ENCODE results near the gene MTTP. TPM values are rescaled to one million over a fixed set of nuclear protein-coding genes. Genes with fewer than 3 reads are reported as not detected.

The MTTP gene
- total and polyA plus RNA-seq, 2 experiments from 2014 or later, result 0.08 to 0.14 TPM

- no peaks in the 10 kb centered on the region for H3F3A ChIP-seq (replicated peaks; ENCODE audit: low read depth)
- TF ChIP-seq CTCF (conservative IDR thresholded peaks at IDR 0.05; ENCODE audit: low read depth in 2 of 2) (no peak), ZNF331 (CRISPR knock-in tag; IDR thresholded peaks at IDR 0.05; ENCODE audit: low read depth) (no peak)
- DNase-seq (ENCODE audit: low spot score) (no peak), ATAC-seq (no peak)
- Mint-ChIP-seq H3K4me3 (no peak overlapping the region), H3K27ac (no peak overlapping the region), H3K9me3 (no peaks in the 10 kb centered on the region), H3K36me3 (ENCODE audit: low read depth) (no peaks in the 10 kb centered on the region), H3K27me3 (ENCODE audit: insufficient read depth, low read depth, poor library complexity) (no peaks in the 10 kb centered on the region), H3K4me1 (peaks cover 3% of the 10 kb centered on the region; the same call in 2 of the 3 replicates)
- H3K79me2 ChIP-seq (replicated peaks; ENCODE audit: insufficient read depth), result no peaks in the 10 kb centered on the region
- H3K27me3 ChIP-seq (ENCODE audit: insufficient read depth), result no peaks in the 10 kb centered on the region
- no peak overlapping the region for H2AFZ ChIP-seq
- H4K20me1 ChIP-seq (replicated peaks; ENCODE audit: insufficient read depth), result no peaks in the 10 kb centered on the region
- H3K9me2 ChIP-seq (ENCODE audit: insufficient read depth), result 0 out of 2 replicates have a peak, but pooled peaks cover 4% of the 10 kb centered on the region
- H3K4me2 ChIP-seq, result no peak overlapping the region
- H3K36me3 ChIP-seq (ENCODE audit: insufficient read depth), result no peaks in the 10 kb centered on the region
- no peak overlapping the region for H3K27ac ChIP-seq (ENCODE audit: low read depth)
- no peak overlapping the region for H3K4me3 ChIP-seq
- H3K4me1 ChIP-seq (ENCODE audit: insufficient read depth), result no peaks in the 10 kb centered on the region
These were observed 39.9 kb downstream of the MTTP start for GRCh38 chr4:99614491-99614890.

GRCh38 chr4:99615170-99615820, 40.7 kb downstream of the MTTP start:
- no peaks in the 10 kb centered on the region for H4K20me1 ChIP-seq (replicated peaks; ENCODE audit: insufficient read depth)
- no peaks in the 10 kb centered on the region for H3K9me3 Mint-ChIP-seq
- H3K27me3 Mint-ChIP-seq (ENCODE audit: insufficient read depth, low read depth, poor library complexity), result no peaks in the 10 kb centered on the region
- H3K4me3 ChIP-seq, result no peak overlapping the region
- no peak overlapping the region for H3K27ac ChIP-seq (ENCODE audit: low read depth)
- 0 out of 2 replicates have a peak, but pooled peaks cover 4% of the 10 kb centered on the region for H3K9me2 ChIP-seq (ENCODE audit: insufficient read depth)
- ATAC-seq (no peak), DNase-seq (ENCODE audit: low spot score) (no peak)
- no peak overlapping the region for H2AFZ ChIP-seq
- H3K27me3 ChIP-seq (ENCODE audit: insufficient read depth), result no peaks in the 10 kb centered on the region
- no peaks in the 10 kb centered on the region for H3K36me3 ChIP-seq (ENCODE audit: insufficient read depth)
- H3K4me2 ChIP-seq, result no peak overlapping the region
- no peaks in the 10 kb centered on the region for H3K79me2 ChIP-seq (replicated peaks; ENCODE audit: insufficient read depth)
- no peaks in the 10 kb centered on the region for H3K4me1 Mint-ChIP-seq
- no peaks in the 10 kb centered on the region for H3K4me1 ChIP-seq (ENCODE audit: insufficient read depth)
- H3K4me3 Mint-ChIP-seq, result no peak overlapping the region
- no peaks in the 10 kb centered on the region for H3K36me3 Mint-ChIP-seq (ENCODE audit: low read depth)
- H3K27ac Mint-ChIP-seq, result no peak overlapping the region
- TF ChIP-seq NANOG (IDR thresholded peaks at IDR 0.05; ENCODE audit: borderline replicate concordance), result no peak
- peak in 1 of 2 experiments; percentile 20; a peak in 1 of 4 replicates for TF ChIP-seq CTCF (conservative IDR thresholded peaks at IDR 0.05; ENCODE audit: low read depth in 2 of 2)
- H3F3A ChIP-seq (replicated peaks; ENCODE audit: low read depth), result no peaks in the 10 kb centered on the region

GRCh38 chr4:99617374-99617773, 42.8 kb downstream of the MTTP start:
- no peaks in the 10 kb centered on the region for H3K36me3 ChIP-seq (ENCODE audit: insufficient read depth)
- no peaks in the 10 kb centered on the region for H3K79me2 ChIP-seq (replicated peaks; ENCODE audit: insufficient read depth)
- H3K4me3 ChIP-seq, result no peak overlapping the region
- H2AFZ ChIP-seq, result no peak overlapping the region
- H4K20me1 ChIP-seq (replicated peaks; ENCODE audit: insufficient read depth), result no peaks in the 10 kb centered on the region
- ATAC-seq (no peak), DNase-seq (ENCODE audit: low spot score) (no peak)
- no peaks in the 10 kb centered on the region for H3K27me3 ChIP-seq (ENCODE audit: insufficient read depth)
- H3K27me3 Mint-ChIP-seq (ENCODE audit: insufficient read depth, low read depth, poor library complexity), result no peaks in the 10 kb centered on the region
- peaks cover 9% of the 10 kb centered on the region; the same call in 2 of the 3 replicates for H3K4me1 Mint-ChIP-seq
- H3K9me3 Mint-ChIP-seq, result no peaks in the 10 kb centered on the region
- no peaks in the 10 kb centered on the region for H3F3A ChIP-seq (replicated peaks; ENCODE audit: low read depth)
- H3K4me2 ChIP-seq, result no peak overlapping the region
- no peaks in the 10 kb centered on the region for H3K36me3 Mint-ChIP-seq (ENCODE audit: low read depth)
- H3K4me1 ChIP-seq (ENCODE audit: insufficient read depth), result no peaks in the 10 kb centered on the region
- no peak overlapping the region for H3K27ac ChIP-seq (ENCODE audit: low read depth)
- H3K27ac Mint-ChIP-seq, result no peak overlapping the region
- no peak overlapping the region for H3K4me3 Mint-ChIP-seq
- no peaks in the 10 kb centered on the region for H3K9me2 ChIP-seq (ENCODE audit: insufficient read depth)
- no peak for TF ChIP-seq CTCF (conservative IDR thresholded peaks at IDR 0.05; ENCODE audit: low read depth in 2 of 2)
- TF ChIP-seq STAT1 (IDR thresholded peaks at IDR 0.05; ENCODE audit: unreplicated experiment), result no peak
- TF ChIP-seq ZNF114 (CRISPR knock-in tag; IDR thresholded peaks at IDR 0.05), result no peak
- TF ChIP-seq NANOG (IDR thresholded peaks at IDR 0.05; ENCODE audit: borderline replicate concordance), result no peak
- TF ChIP-seq POLR2AphosphoS5 (IDR thresholded peaks at IDR 0.05; ENCODE audit: low read depth), result no peak
